Activated CD4-positive, alpha-beta memory T cell treated with anti-CD3 and anti-CD28 coated beads for 36 hours (primary cell): Measurements from ENCODE around the gene LRRN4CL. TPM values are rescaled to one million over a fixed set of nuclear protein-coding genes. Genes with fewer than 3 reads are reported as not detected.
"Not testable (repeated sequence)": the region's sequence is repeated elsewhere in the genome, so short reads cannot be mapped to it uniquely, and the experiment has no call there.

Experiments
- CTCF ChIA-PET: fragments of 350-600 bp; sonication (Branson Sonifier 250); formaldehyde crosslinking; loops from one replicate; lab custom pipeline; 2021; ENCODE audit warnings: antibody characterized with exemption, inconsistent platforms; lab: Charles Lee
- POLR2A ChIA-PET: fragments of 350-600 bp; sonication (Branson Sonifier 250); formaldehyde crosslinking; loops from one replicate; lab custom pipeline; 2021; ENCODE audit warnings: antibody characterized with exemption; lab: Charles Lee
- DNase-seq: peaks from one replicate; pipeline ENCODE4 v3.0.0-alpha.2; 2020
- H3K27ac Mint-ChIP-seq: one replicate; pipeline ENCODE4 v1.8.0; 2021; ENCODE audit warnings: mixed read lengths
- H3K27me3 Mint-ChIP-seq: one replicate; pipeline ENCODE4 v1.8.0; 2021; ENCODE audit warnings: mixed read lengths
- H3K36me3 Mint-ChIP-seq: one replicate; pipeline ENCODE4 v1.8.0; 2021; ENCODE audit warnings: mixed read lengths
- H3K4me1 Mint-ChIP-seq: one replicate; pipeline ENCODE4 v1.8.0; 2021; ENCODE audit warnings: low read depth, mixed read lengths
- H3K4me3 Mint-ChIP-seq: one replicate; pipeline ENCODE4 v1.8.0; 2021; ENCODE audit warnings: mild to moderate bottlenecking, mixed read lengths
- H3K9me3 Mint-ChIP-seq: one replicate; pipeline ENCODE4 v1.8.0; 2021; ENCODE audit warnings: mixed read lengths
- intact Hi-C: fragments of 100-400 bp; cut with micrococcal nuclease; formaldehyde crosslinking; loops from one replicate; pipeline ENCODE4 v1.15.1; 2023
- total RNA-seq, 2 experiments: library from RNA; stranded (reverse); gene quantifications; one replicate each; pipeline ENCODE4 v1.2.3, GENCODE V29; 2021

LRRN4CL gene
- total RNA-seq, 2 experiments from 2014 or later: 0.12 to 0.21 TPM

- Mint-ChIP-seq H3K4me1 (peaks cover 24% of the 10 kb centered on the region), H3K9me3 (no peaks in the 10 kb centered on the region), H3K27ac (no peak overlapping the region), H3K36me3 (peaks cover 18% of the 10 kb centered on the region), H3K4me3 (no peak overlapping the region), H3K27me3 (no peaks in the 10 kb centered on the region)
- ChIA-PET POLR2A (no interaction called here), CTCF (interaction anchor here (1.6 to 1.9 kb wide), 2 partner anchors 8 to 21 kb away, joined by 5 to 9 read pairs; no protein-coding TSS in a partner anchor)
- intact Hi-C loops: no loop called here
- peak; percentile 33 for DNase-seq
These were observed 12.9 kb upstream of the LRRN4CL start for GRCh38 chr11:62702246-62702645.

GRCh38 chr11:62694455-62695167 lies 5.3 kb upstream of the LRRN4CL start:
- no peaks in the 10 kb centered on the region for H3K27me3 Mint-ChIP-seq
- H3K27ac Mint-ChIP-seq: no peak overlapping the region

GRCh38 chr11:62693624-62694023 lies 4.3 kb upstream of the LRRN4CL start:
- H3K36me3 Mint-ChIP-seq: peaks cover 22% of the 10 kb centered on the region
- not testable (repeated sequence) for DNase-seq, H3K9me3 Mint-ChIP-seq, H3K27ac Mint-ChIP-seq, H3K4me3 Mint-ChIP-seq, H3K4me1 Mint-ChIP-seq, H3K27me3 Mint-ChIP-seq
- intact Hi-C loops: loop anchor here (1.0 to 5.0 kb wide), 3 partner anchors 81 to 313 kb away; partner anchors contain the start of genes EML3 and ROM1
- ChIA-PET CTCF (interaction anchor here (0.7 to 2.7 kb wide), 27 partner anchors 9 to 299 kb away, joined by 3 to 32 read pairs (median 5); partner anchors contain the start of genes C11orf98, CSKMT, EEF1G and HNRNPUL2), POLR2A (interaction anchor here (1.1 kb wide), 2 partner anchors 16 to 22 kb away, joined by 3 read pairs; partner anchors contain the start of genes LBHD1 and UQCC3)

More at GRCh38 chr11:62694455-62695167, 5.3 kb upstream of the LRRN4CL start:
- no peak overlapping the region for H3K4me3 Mint-ChIP-seq
- H3K36me3 Mint-ChIP-seq: peaks cover 20% of the 10 kb centered on the region
- ChIA-PET CTCF (interaction anchor here (0.5 to 2.7 kb wide), 40 partner anchors 8 to 313 kb away, joined by 3 to 32 read pairs (median 4); partner anchors contain the start of genes C11orf98, CSKMT, EEF1G and HNRNPUL2), POLR2A (interaction anchor here (1.5 kb wide), 1 partner anchor 103 kb away, joined by 4 read pairs; the partner anchor contains the start of gene TUT1)
- intact Hi-C loops: loop anchor here (1.0 to 5.0 kb wide), 3 partner anchors 82 to 314 kb away; partner anchors contain the start of genes EML3 and ROM1
- peaks cover 5% of the 10 kb centered on the region for H3K4me1 Mint-ChIP-seq
- no peaks in the 10 kb centered on the region for H3K9me3 Mint-ChIP-seq
- peak; percentile 81 for DNase-seq

GRCh38 chr11:62688491-62688890 lies 839 bp downstream of the LRRN4CL start:
- POLR2A ChIA-PET: no interaction called here

GRCh38 chr11:62687508-62688396 lies 1.6 kb downstream of the LRRN4CL start:
- Mint-ChIP-seq H3K36me3 (peaks cover 15% of the 10 kb centered on the region), H3K4me3 (no peak overlapping the region), H3K9me3 (no peaks in the 10 kb centered on the region), H3K4me1 (no peaks in the 10 kb centered on the region), H3K27ac (no peak overlapping the region), H3K27me3 (peaks cover 8% of the 10 kb centered on the region)
- ChIA-PET CTCF (no interaction called here), POLR2A (no interaction called here)
- no peak for DNase-seq
- intact Hi-C loops: no loop called here

More at GRCh38 chr11:62688491-62688890, 839 bp downstream of the LRRN4CL start:
- Mint-ChIP-seq H3K4me3 (no peak overlapping the region), H3K27ac (no peak overlapping the region), H3K36me3 (peaks cover 18% of the 10 kb centered on the region), H3K27me3 (peaks cover 8% of the 10 kb centered on the region), H3K9me3 (no peaks in the 10 kb centered on the region), H3K4me1 (no peaks in the 10 kb centered on the region)
- CTCF ChIA-PET: no interaction called here
- DNase-seq: no peak
- intact Hi-C loops: no loop called here

GRCh38 chr11:62682518-62682917 lies 6.8 kb downstream of the LRRN4CL start:
- intact Hi-C loops: no loop called here
- ChIA-PET CTCF (interaction anchor here (3.2 kb wide), 1 partner anchor 12 kb away, joined by 32 read pairs; no protein-coding TSS in a partner anchor), POLR2A (no interaction called here)
- no peak overlapping the region for H3K27ac Mint-ChIP-seq
- H3K9me3 Mint-ChIP-seq: no peaks in the 10 kb centered on the region
- H3K4me1 Mint-ChIP-seq: peaks cover 19% of the 10 kb centered on the region
- no peak for DNase-seq
- no peak overlapping the region for H3K4me3 Mint-ChIP-seq
- peaks cover 3% of the 10 kb centered on the region for H3K27me3 Mint-ChIP-seq
- peaks cover 4% of the 10 kb centered on the region for H3K36me3 Mint-ChIP-seq

- ChIA-PET CTCF (interaction anchor here (0.7 to 3.4 kb wide), 16 partner anchors 9 to 710 kb away, joined by 3 to 32 read pairs (median 4); partner anchors contain the start of genes C11orf98, CSKMT, LRRN4CL and POLR2G), POLR2A (interaction anchor here (0.6 to 2.2 kb wide), 8 partner anchors 9 to 196 kb away, joined by 3 to 11 read pairs (median 4); partner anchors contain the start of genes HNRNPUL2, INTS5, LBHD1 and TTC9C)
- H3K4me1 Mint-ChIP-seq: peaks cover 31% of the 10 kb centered on the region
- peak; percentile 57 for DNase-seq
- no peaks in the 10 kb centered on the region for H3K27me3 Mint-ChIP-seq
- intact Hi-C loops: loop anchor here (1.0 kb wide), 1 partner anchor 88 kb away; no protein-coding TSS in a partner anchor
- H3K36me3 Mint-ChIP-seq: peaks cover 14% of the 10 kb centered on the region
- peak overlapping the region; percentile 60 for H3K27ac Mint-ChIP-seq
- no peak overlapping the region for H3K4me3 Mint-ChIP-seq
- H3K9me3 Mint-ChIP-seq: no peaks in the 10 kb centered on the region
These were observed 8.5 kb downstream of the LRRN4CL start for GRCh38 chr11:62680825-62681240.

- Mint-ChIP-seq H3K4me1 (peaks cover 35% of the 10 kb centered on the region), H3K36me3 (peaks cover 18% of the 10 kb centered on the region)
These were observed 10.3 kb downstream of the LRRN4CL start, which contains the start of gene UBXN1 for GRCh38 chr11:62678770-62679696. Gene UBXN1 (minus strand): TSS chr11:62679073. CDS start chr11:62678923, 150 bp downstream.

GRCh38 chr11:62678433-62678769 lies 10.9 kb downstream of the LRRN4CL start:
- H3K4me1 Mint-ChIP-seq: peaks cover 36% of the 10 kb centered on the region
- peak overlapping the region; percentile 90 for H3K27ac Mint-ChIP-seq
- H3K4me3 Mint-ChIP-seq: peak overlapping the region; percentile 86
- H3K36me3 Mint-ChIP-seq: peaks cover 18% of the 10 kb centered on the region
- intact Hi-C loops: loop anchor here (10.0 kb wide), 1 partner anchor 254 kb away; no protein-coding TSS in a partner anchor
- ChIA-PET CTCF (interaction anchor here (1.0 to 2.9 kb wide), 3 partner anchors 16 to 254 kb away, joined by 3 to 14 read pairs (median 5); partner anchors contain the start of gene TUT1), POLR2A (interaction anchor here (0.6 to 1.4 kb wide), 2 partner anchors 13 to 182 kb away, joined by 3 to 14 read pairs; partner anchors contain the start of genes C11orf98 and CSKMT)
- DNase-seq: no peak
- no peaks in the 10 kb centered on the region for H3K9me3 Mint-ChIP-seq
- no peaks in the 10 kb centered on the region for H3K27me3 Mint-ChIP-seq

More at GRCh38 chr11:62678770-62679696, 10.3 kb downstream of the LRRN4CL start, which contains the start of gene UBXN1:
- Mint-ChIP-seq H3K27me3 (no peaks in the 10 kb centered on the region), H3K4me3 (peak within 1 kb of the TSS; percentile 86), H3K9me3 (no peaks in the 10 kb centered on the region), H3K27ac (peak within 1 kb of the TSS; percentile 90)
- CTCF ChIA-PET: interaction anchor here (1.0 to 3.4 kb wide), 6 partner anchors 14 to 255 kb away, joined by 3 to 32 read pairs (median 14); partner anchors contain the start of genes C11orf98, CSKMT, TMEM179B and TUT1
- DNase-seq: peak; percentile 94
- intact Hi-C loops: loop anchor here (1.0 to 10.0 kb wide), 2 partner anchors 8 to 254 kb away; partner anchors contain the start of gene UQCC3
- POLR2A ChIA-PET: interaction anchor here (0.6 to 1.4 kb wide), 2 partner anchors 14 to 181 kb away, joined by 3 to 14 read pairs; partner anchors contain the start of genes C11orf98 and CSKMT

GRCh38 chr11:62677714-62678113 lies 11.6 kb downstream of the LRRN4CL start:
- intact Hi-C loops: loop anchor here (10.0 kb wide), 1 partner anchor 253 kb away; no protein-coding TSS in a partner anchor
- Mint-ChIP-seq H3K27me3 (no peaks in the 10 kb centered on the region), H3K27ac (peak overlapping the region; percentile 90), H3K36me3 (peaks cover 20% of the 10 kb centered on the region), H3K4me3 (peak overlapping the region; percentile 86), H3K4me1 (peaks cover 43% of the 10 kb centered on the region), H3K9me3 (no peaks in the 10 kb centered on the region)
- POLR2A ChIA-PET: interaction anchor here (1.5 kb wide), 1 partner anchor 24 kb away, joined by 4 read pairs; the partner anchor contains the start of gene INTS5
- DNase-seq: no peak
- CTCF ChIA-PET: interaction anchor here (0.6 to 1.0 kb wide), 2 partner anchors 16 to 310 kb away, joined by 3 to 4 read pairs; no protein-coding TSS in a partner anchor
